Middle frontal gyrus (tissue), 1 donor: ENCODE data around the gene PCSK2.

Source experiments
- DNase-seq: peaks from one replicate; pipeline ENCODE4 v3.0.0-alpha.2; 2015; ENCODE audit warnings: low spot score; ENCODE audit errors: extremely low spot score

Gene PCSK2

GRCh38 chr20:17236766-17237165 lies 9.9 kb downstream of the PCSK2 start:
- DNase-seq: no peak

GRCh38 chr20:17248224-17248623 lies 21.4 kb downstream of the PCSK2 start:
- no peak for DNase-seq

GRCh38 chr20:17262786-17263185 lies 35.9 kb downstream of the PCSK2 start:
- no peak for DNase-seq

GRCh38 chr20:17273717-17274116 lies 46.9 kb downstream of the PCSK2 start:
- DNase-seq: no peak

GRCh38 chr20:17276101-17276500 lies 49.3 kb downstream of the PCSK2 start:
- no peak for DNase-seq

- no peak for DNase-seq
Observed at GRCh38 chr20:17281478-17281877, 54.6 kb downstream of the PCSK2 start.

GRCh38 chr20:17282501-17282900 lies 55.7 kb downstream of the PCSK2 start:
- DNase-seq: no peak

GRCh38 chr20:17287503-17287902 lies 60.7 kb downstream of the PCSK2 start:
- DNase-seq: no peak

GRCh38 chr20:17287998-17288397 lies 61.2 kb downstream of the PCSK2 start:
- no peak for DNase-seq

- no peak for DNase-seq
Observed at GRCh38 chr20:17295151-17295726, 68.4 kb downstream of the PCSK2 start.

GRCh38 chr20:17295991-17296390 lies 69.2 kb downstream of the PCSK2 start:
- no peak for DNase-seq

GRCh38 chr20:17298171-17298570 lies 71.3 kb downstream of the PCSK2 start:
- no peak for DNase-seq

GRCh38 chr20:17298751-17299150 lies 71.9 kb downstream of the PCSK2 start:
- no peak for DNase-seq

GRCh38 chr20:17300113-17300512 lies 73.3 kb downstream of the PCSK2 start:
- DNase-seq: no peak

GRCh38 chr20:17304774-17305173 lies 77.9 kb downstream of the PCSK2 start:
- no peak for DNase-seq

- no peak for DNase-seq
Observed at GRCh38 chr20:17306427-17306826, 79.6 kb downstream of the PCSK2 start.

- DNase-seq: no peak
Observed at GRCh38 chr20:17314264-17314663, 87.4 kb downstream of the PCSK2 start.

- no peak for DNase-seq
Observed at GRCh38 chr20:17315407-17316231, 88.8 kb downstream of the PCSK2 start.

- no peak for DNase-seq
Observed at GRCh38 chr20:17316316-17317038, 89.6 kb downstream of the PCSK2 start.

GRCh38 chr20:17317341-17317740 lies 90.5 kb downstream of the PCSK2 start:
- DNase-seq: no peak

GRCh38 chr20:17320456-17320855 lies 93.6 kb downstream of the PCSK2 start:
- DNase-seq: no peak

GRCh38 chr20:17326096-17326495 lies 99.3 kb downstream of the PCSK2 start:
- DNase-seq: no peak
